ENCODE results near the gene BFSP1.

The BFSP1 gene

DNA sequence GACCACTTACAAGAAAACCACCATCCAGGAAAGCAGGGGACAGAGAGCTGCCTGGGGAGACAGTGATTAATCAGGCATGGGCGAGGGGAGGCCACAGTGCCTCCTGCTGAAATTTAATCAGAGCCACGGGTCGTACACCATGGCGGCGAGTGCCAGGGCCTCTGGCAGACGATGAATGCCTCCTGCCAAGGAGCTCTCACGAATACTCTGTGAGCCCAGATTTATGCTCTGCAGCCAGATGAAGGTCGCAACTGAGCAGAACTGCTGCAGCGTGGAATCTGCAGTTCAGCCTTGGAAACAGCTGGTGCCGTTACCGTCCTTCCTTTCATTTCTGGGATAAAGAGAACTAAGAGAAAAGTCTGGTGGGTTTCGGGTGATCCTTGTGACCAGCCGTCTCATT, 85.6 kb downstream of the BFSP1 start:
- DNase-seq (ENCODE audit: insufficient read length, low spot score) (no peak), FAIRE-seq (no peak)
- TF ChIP-seq, protein P1, sequence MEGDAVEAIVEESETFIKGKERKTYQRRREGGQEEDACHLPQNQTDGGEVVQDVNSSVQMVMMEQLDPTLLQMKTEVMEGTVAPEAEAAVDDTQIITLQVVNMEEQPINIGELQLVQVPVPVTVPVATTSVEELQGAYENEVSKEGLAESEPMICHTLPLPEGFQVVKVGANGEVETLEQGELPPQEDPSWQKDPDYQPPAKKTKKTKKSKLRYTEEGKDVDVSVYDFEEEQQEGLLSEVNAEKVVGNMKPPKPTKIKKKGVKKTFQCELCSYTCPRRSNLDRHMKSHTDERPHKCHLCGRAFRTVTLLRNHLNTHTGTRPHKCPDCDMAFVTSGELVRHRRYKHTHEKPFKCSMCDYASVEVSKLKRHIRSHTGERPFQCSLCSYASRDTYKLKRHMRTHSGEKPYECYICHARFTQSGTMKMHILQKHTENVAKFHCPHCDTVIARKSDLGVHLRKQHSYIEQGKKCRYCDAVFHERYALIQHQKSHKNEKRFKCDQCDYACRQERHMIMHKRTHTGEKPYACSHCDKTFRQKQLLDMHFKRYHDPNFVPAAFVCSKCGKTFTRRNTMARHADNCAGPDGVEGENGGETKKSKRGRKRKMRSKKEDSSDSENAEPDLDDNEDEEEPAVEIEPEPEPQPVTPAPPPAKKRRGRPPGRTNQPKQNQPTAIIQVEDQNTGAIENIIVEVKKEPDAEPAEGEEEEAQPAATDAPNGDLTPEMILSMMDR (IDR thresholded peaks at IDR 0.05; ENCODE audit: insufficient read depth, missing control alignments) = no peak

GRCh38 chr20:17444091-17444490, 87.1 kb downstream of the BFSP1 start:
- no peak for FAIRE-seq
- no peak for DNase-seq (ENCODE audit: insufficient read length, low spot score)
- TF ChIP-seq, protein P1 (IDR thresholded peaks at IDR 0.05; ENCODE audit: insufficient read depth, missing control alignments) = no peak
